Measurements from ENCODE around the gene ASRGL1. TPM values are rescaled to one million over a fixed set of nuclear protein-coding genes. Genes with fewer than 3 reads are reported as not detected.

ASRGL1 gene
- total RNA-seq, 1 donor from 2014 or later: 9.3 TPM

DNA sequence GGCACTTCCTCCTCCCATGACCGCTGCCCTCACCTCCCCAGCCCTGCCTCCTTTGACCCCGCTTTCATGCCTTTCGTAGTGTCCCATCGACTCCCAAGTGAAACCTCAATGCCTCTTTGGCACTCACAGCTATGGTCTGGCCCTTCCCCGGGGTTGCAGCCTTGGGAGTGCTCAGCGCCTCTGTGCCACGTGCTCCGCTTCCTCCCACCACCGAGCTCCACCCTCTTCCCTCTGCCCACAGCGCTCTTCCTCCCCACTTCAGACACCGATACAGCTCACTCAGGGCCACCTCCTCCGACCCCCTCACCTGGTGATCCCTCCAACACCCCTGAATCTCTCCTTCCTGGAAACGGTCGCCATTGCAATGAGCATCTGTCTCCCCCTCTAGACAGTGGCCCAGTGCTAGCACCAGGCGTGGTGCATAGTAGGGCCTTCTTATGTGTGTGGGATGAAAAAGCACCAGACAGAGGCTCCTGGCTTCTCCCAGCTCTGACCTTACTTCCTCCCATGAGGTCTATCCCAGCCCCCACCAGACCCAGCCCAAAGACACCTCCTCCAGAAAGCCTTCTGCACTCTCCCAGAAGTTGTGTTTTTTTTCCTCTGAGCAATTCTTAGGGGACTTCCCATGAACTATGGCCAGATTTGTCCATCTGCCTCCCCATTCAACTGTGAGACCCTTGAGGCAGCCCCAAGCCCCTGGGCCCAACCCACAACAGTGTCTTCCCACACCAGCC, 65.1 kb downstream of the ASRGL1 start:
- H3K4me1 Mint-ChIP-seq (ENCODE audit: unreplicated experiment): peaks cover 6% of the 10 kb centered on the region
- DNase-seq (ENCODE audit: low spot score): no peak
- H3K9me3 Mint-ChIP-seq (ENCODE audit: unreplicated experiment): no peaks in the 10 kb centered on the region
- H3K27ac Mint-ChIP-seq (ENCODE audit: unreplicated experiment): no peak overlapping the region
- peaks cover 10% of the 10 kb centered on the region for H3K27me3 Mint-ChIP-seq (ENCODE audit: unreplicated experiment)
- no peak overlapping the region for H3K4me3 Mint-ChIP-seq (ENCODE audit: unreplicated experiment)
- peaks cover 4% of the 10 kb centered on the region for H3K36me3 Mint-ChIP-seq (ENCODE audit: low read depth, unreplicated experiment)
- TF ChIP-seq CTCF (IDR thresholded peaks at IDR 0.05; ENCODE audit: unreplicated experiment): no peak

DNA sequence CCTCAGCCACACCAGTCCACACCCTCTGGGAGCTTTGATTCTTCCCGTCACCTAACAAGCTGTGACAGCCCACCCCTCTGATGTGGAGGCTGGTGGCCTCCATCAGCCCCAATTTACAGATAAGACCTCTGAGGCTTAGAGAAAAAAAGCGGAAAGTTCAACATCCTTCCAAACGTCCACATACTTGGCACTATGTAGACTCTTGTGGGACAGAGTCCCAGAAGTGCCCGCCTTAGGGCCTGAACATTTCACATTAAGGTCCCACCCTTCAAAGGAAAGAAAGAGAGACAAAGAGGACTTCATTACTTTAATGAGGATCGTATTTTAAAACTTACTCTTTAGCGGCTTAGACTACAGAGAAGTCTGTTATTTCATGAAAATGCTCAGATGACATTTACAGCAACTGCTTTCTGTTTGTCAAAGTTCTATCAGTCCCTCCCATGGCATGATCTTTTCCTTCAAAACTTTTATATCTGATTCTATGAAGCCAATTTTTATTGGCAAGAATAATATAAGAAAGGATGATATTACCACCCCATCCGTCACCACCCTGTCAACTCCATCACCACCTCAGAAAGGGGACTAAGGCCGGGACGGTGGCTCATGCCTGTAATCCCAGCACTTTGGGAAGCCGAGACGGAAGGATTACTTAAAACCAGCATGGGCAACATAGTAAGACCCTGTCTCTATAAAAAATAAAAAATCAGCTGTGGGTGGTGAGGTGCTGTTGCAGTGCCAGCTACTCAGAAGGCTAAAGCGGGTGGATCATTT, 65.9 kb downstream of the ASRGL1 start:
- TF ChIP-seq CTCF (IDR thresholded peaks at IDR 0.05; ENCODE audit: unreplicated experiment): no peak
- Mint-ChIP-seq H3K9me3 (ENCODE audit: unreplicated experiment) (no peaks in the 10 kb centered on the region), H3K4me3 (ENCODE audit: unreplicated experiment) (no peak overlapping the region), H3K36me3 (ENCODE audit: low read depth, unreplicated experiment) (peaks cover 4% of the 10 kb centered on the region), H3K4me1 (ENCODE audit: unreplicated experiment) (peaks cover 5% of the 10 kb centered on the region), H3K27me3 (ENCODE audit: unreplicated experiment) (peaks cover 8% of the 10 kb centered on the region), H3K27ac (ENCODE audit: unreplicated experiment) (no peak overlapping the region)
- DNase-seq (ENCODE audit: low spot score): no peak

GRCh38 chr11:62404435-62404834, 67.2 kb downstream of the ASRGL1 start:
- TF ChIP-seq CTCF (IDR thresholded peaks at IDR 0.05; ENCODE audit: unreplicated experiment): no peak
- H3K4me3 Mint-ChIP-seq (ENCODE audit: unreplicated experiment): no peak overlapping the region
- peaks cover 3% of the 10 kb centered on the region for H3K27me3 Mint-ChIP-seq (ENCODE audit: unreplicated experiment)
- H3K9me3 Mint-ChIP-seq (ENCODE audit: unreplicated experiment): no peaks in the 10 kb centered on the region
- peaks cover 4% of the 10 kb centered on the region for H3K36me3 Mint-ChIP-seq (ENCODE audit: low read depth, unreplicated experiment)
- no peak for DNase-seq (ENCODE audit: low spot score)
- no peaks in the 10 kb centered on the region for H3K4me1 Mint-ChIP-seq (ENCODE audit: unreplicated experiment)
- no peak overlapping the region for H3K27ac Mint-ChIP-seq (ENCODE audit: unreplicated experiment)

DNA sequence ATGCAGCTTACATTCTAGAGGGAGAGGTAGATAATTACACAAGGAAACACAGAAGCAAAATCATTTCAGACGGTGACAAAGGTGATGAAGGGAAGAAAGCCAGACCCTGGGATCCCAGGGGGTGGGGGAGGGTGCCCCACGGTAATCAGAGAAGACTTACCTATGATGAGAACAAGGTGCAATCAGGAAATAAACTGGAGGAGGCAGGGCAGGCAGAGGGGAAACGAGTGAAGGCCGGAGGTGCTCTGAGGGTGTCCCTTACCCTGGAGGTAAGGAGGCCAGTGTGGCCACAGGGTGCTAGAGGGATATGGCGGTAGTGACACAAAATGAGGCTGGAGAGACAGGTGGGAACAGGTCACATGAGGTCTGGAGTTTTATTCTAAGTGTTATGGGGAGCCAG, 67.7 kb downstream of the ASRGL1 start:
- H3K27ac Mint-ChIP-seq (ENCODE audit: unreplicated experiment): no peak overlapping the region

More for the DNA sequence above, 67.7 kb downstream of the ASRGL1 start:
- Mint-ChIP-seq H3K36me3 (ENCODE audit: low read depth, unreplicated experiment) (peaks cover 4% of the 10 kb centered on the region), H3K4me3 (ENCODE audit: unreplicated experiment) (no peak overlapping the region), H3K9me3 (ENCODE audit: unreplicated experiment) (no peaks in the 10 kb centered on the region), H3K27me3 (ENCODE audit: unreplicated experiment) (peaks cover 3% of the 10 kb centered on the region), H3K4me1 (ENCODE audit: unreplicated experiment) (no peaks in the 10 kb centered on the region)
- no peak for DNase-seq (ENCODE audit: low spot score)
- no peak for TF ChIP-seq CTCF (IDR thresholded peaks at IDR 0.05; ENCODE audit: unreplicated experiment)

Measured in endothelial cell (in vitro differentiated cells).